Mesothelial cell of epicardium (in vitro differentiated cells): ENCODE measurements around the gene MDM2. TPM values are rescaled to one million over a fixed set of nuclear protein-coding genes. Genes with fewer than 3 reads are reported as not detected.
"Not testable (repeated sequence)": the region's sequence is repeated elsewhere in the genome, so short reads cannot be mapped to it uniquely, and the experiment has no call there.

ENCODE experiments used
- DNase-seq, 2 experiments: peaks; one replicate each; pipeline ENCODE4 v3.0.0; 2021; ENCODE audit warnings: low spot score in 2 of 2; ENCODE audit not compliant: unreplicated experiment in 2 of 2
- H3K27ac Mint-ChIP-seq: 2 replicates; pipeline ENCODE4 v1.8.0; 2021; ENCODE audit warnings: mixed read lengths
- H3K27me3 Mint-ChIP-seq: 2 replicates; pipeline ENCODE4 v1.8.0; 2021; ENCODE audit warnings: low read depth, mixed read lengths
- H3K36me3 Mint-ChIP-seq: 2 replicates; pipeline ENCODE4 v1.8.0; 2021; ENCODE audit warnings: mixed read lengths
- H3K4me1 Mint-ChIP-seq: 2 replicates; pipeline ENCODE4 v1.8.0; 2021; ENCODE audit warnings: mixed read lengths
- H3K4me3 Mint-ChIP-seq: 2 replicates; pipeline ENCODE4 v1.8.0; 2021; ENCODE audit warnings: mild to moderate bottlenecking, moderate library complexity, mixed read lengths
- H3K9me3 Mint-ChIP-seq: 2 replicates; pipeline ENCODE4 v1.8.0; 2021; ENCODE audit warnings: mixed read lengths
- total RNA-seq: library from RNA; stranded (reverse); gene quantifications from 3 replicates; pipeline ENCODE4 v1.2.1, GENCODE V29; 2021
- TF ChIP-seq, protein P1 (sequence below): fragments of 200-600 bp; sonication (generic); IDR thresholded peaks from one replicate; pipeline ENCODE4 v1.5.0; 2021; ENCODE audit warnings: antibody characterized with exemption; ENCODE audit not compliant: unreplicated experiment

Gene MDM2
- total RNA-seq, 1 donor from 2014 or later: 182 TPM

DNA sequence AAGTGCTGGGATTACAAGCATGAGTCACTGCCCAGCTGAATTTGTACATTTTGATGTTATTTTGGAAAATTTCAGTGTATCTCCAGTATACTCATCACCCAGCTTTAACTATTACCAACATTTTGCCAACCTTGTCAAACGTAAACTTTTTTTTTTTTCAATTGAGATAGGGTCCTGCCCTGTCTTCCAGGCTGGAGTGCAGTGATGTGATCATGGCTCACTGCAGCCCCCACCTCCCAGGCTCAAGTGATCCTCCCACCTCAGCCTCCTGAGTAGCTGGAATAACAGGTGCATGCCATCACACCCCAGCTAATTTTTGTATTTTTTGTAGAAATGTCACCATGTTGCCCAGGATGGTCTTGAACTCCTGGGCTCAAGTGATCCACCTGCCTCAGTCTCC lies 29.2 kb downstream of the MDM2 start:
- H3K4me3 Mint-ChIP-seq: no peak overlapping the region
- peaks cover 40% of the 10 kb centered on the region for H3K36me3 Mint-ChIP-seq
- TF ChIP-seq, protein P1, sequence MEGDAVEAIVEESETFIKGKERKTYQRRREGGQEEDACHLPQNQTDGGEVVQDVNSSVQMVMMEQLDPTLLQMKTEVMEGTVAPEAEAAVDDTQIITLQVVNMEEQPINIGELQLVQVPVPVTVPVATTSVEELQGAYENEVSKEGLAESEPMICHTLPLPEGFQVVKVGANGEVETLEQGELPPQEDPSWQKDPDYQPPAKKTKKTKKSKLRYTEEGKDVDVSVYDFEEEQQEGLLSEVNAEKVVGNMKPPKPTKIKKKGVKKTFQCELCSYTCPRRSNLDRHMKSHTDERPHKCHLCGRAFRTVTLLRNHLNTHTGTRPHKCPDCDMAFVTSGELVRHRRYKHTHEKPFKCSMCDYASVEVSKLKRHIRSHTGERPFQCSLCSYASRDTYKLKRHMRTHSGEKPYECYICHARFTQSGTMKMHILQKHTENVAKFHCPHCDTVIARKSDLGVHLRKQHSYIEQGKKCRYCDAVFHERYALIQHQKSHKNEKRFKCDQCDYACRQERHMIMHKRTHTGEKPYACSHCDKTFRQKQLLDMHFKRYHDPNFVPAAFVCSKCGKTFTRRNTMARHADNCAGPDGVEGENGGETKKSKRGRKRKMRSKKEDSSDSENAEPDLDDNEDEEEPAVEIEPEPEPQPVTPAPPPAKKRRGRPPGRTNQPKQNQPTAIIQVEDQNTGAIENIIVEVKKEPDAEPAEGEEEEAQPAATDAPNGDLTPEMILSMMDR: no peak
- no peak for DNase-seq
- no peaks in the 10 kb centered on the region for H3K27me3 Mint-ChIP-seq
- H3K9me3 Mint-ChIP-seq: no peaks in the 10 kb centered on the region
- no peak overlapping the region for H3K27ac Mint-ChIP-seq
- H3K4me1 Mint-ChIP-seq: peaks cover 6% of the 10 kb centered on the region

DNA sequence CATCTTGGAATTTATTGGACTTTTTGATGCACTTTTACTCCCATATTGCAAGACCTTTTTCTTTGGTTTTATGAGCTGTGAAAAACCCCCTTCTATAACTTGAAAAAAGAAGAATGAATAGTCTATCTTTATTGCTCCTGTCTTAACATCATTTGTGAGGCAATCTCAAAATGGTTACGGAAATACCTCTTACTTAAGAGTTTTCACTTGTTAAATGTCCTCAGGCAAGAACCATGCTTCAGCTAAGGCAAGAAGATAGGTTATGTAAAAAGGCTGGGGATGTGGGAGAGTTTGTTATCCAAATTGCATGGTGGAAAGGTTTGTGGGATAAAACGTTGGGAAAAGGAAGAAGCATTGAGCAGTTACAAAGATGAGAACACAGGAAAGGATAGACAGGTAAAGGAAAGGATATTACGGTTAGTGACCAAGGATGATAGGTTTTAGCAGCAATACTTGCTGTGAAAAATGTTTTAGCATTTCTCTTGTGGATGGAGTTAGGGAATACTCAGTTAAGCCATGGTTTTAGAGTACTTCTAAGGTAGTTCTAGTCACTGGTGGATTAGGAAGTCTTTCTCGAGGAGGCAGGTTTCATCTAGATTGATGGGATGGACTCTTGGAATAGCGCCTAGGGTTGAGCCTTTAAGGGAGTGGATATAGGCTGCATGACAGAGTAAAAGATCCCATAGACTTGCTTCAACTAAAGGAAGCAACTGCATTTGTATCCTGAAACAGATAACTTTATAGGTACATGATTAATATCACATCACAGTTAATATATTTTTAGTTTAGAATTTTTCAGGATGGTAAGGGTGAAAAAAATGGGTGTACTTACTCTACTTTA lies 30.3 kb downstream of the MDM2 start:
- no peaks in the 10 kb centered on the region for H3K27me3 Mint-ChIP-seq

DNA sequence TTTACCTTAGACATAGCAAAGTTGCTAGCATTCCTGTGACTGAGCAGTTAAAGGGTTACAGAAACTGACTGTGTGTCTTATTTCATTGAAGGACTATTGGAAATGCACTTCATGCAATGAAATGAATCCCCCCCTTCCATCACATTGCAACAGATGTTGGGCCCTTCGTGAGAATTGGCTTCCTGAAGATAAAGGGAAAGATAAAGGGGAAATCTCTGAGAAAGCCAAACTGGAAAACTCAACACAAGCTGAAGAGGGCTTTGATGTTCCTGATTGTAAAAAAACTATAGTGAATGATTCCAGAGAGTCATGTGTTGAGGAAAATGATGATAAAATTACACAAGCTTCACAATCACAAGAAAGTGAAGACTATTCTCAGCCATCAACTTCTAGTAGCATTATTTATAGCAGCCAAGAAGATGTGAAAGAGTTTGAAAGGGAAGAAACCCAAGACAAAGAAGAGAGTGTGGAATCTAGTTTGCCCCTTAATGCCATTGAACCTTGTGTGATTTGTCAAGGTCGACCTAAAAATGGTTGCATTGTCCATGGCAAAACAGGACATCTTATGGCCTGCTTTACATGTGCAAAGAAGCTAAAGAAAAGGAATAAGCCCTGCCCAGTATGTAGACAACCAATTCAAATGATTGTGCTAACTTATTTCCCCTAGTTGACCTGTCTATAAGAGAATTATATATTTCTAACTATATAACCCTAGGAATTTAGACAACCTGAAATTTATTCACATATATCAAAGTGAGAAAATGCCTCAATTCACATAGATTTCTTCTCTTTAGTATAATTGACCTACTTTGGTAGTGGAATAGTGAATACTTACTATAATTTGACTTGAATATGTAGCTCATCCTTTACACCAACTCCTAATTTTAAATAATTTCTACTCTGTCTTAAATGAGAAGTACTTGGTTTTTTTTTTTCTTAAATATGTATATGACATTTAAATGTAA lies 31.5 kb downstream of the MDM2 start:
- H3K27ac Mint-ChIP-seq: no peak overlapping the region
- H3K4me1 Mint-ChIP-seq: peaks cover 4% of the 10 kb centered on the region
- H3K9me3 Mint-ChIP-seq: no peaks in the 10 kb centered on the region
- DNase-seq: no peak
- H3K27me3 Mint-ChIP-seq: no peaks in the 10 kb centered on the region
- peaks cover 46% of the 10 kb centered on the region for H3K36me3 Mint-ChIP-seq
- TF ChIP-seq, protein P1: no peak
- no peak overlapping the region for H3K4me3 Mint-ChIP-seq

More for the DNA sequence above, 30.3 kb downstream of the MDM2 start:
- Mint-ChIP-seq H3K4me3 (no peak overlapping the region), H3K4me1 (peaks cover 5% of the 10 kb centered on the region), H3K27ac (peak overlapping the region; percentile 58), H3K9me3 (no peaks in the 10 kb centered on the region), H3K36me3 (peaks cover 44% of the 10 kb centered on the region)
- DNase-seq: no peak
- TF ChIP-seq, protein P1: no peak

DNA sequence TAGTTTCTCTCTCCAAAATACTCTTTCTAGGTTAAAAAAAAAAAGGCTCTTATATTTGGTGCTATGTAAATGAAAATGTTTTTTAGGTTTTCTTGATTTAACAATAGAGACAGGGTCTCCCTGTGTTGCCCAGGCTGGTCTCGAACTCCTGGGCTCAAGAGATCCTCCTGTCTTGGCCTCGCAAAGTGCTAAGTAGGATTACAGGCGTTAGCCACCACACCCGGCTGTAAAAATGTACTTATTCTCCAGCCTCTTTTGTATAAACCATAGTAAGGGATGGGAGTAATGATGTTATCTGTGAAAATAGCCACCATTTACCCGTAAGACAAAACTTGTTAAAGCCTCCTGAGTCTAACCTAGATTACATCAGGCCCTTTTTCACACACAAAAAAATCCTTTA lies 33.2 kb downstream of the MDM2 start:
- H3K4me3 Mint-ChIP-seq, H3K27me3 Mint-ChIP-seq, DNase-seq, H3K4me1 Mint-ChIP-seq, H3K27ac Mint-ChIP-seq, H3K9me3 Mint-ChIP-seq: not testable (repeated sequence)
- peaks cover 45% of the 10 kb centered on the region for H3K36me3 Mint-ChIP-seq

DNA sequence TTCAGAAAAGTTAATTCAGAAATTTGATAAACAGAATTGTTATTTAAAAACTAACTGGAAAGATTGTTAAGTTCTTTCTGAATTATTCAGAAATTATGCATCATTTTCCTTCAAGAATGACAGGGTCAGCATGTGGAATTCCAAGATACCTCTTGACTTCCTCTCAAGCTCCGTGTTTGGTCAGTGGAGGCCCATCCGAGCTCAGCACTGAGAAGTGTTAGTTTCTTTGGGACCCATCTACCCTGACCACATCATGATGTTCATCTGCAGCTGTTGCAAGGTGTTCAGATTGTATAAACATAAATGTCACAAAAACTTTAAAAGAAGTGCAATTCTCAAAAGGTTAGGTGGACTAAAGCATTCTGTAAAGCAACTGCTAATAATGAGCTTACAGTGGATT lies 33.7 kb downstream of the MDM2 start:
- no peak for DNase-seq
- Mint-ChIP-seq H3K4me3 (no peak overlapping the region), H3K27me3 (no peaks in the 10 kb centered on the region), H3K27ac (no peak overlapping the region), H3K4me1 (peaks cover 4% of the 10 kb centered on the region), H3K9me3 (no peaks in the 10 kb centered on the region), H3K36me3 (peaks cover 46% of the 10 kb centered on the region)
- TF ChIP-seq, protein P1: no peak

DNA sequence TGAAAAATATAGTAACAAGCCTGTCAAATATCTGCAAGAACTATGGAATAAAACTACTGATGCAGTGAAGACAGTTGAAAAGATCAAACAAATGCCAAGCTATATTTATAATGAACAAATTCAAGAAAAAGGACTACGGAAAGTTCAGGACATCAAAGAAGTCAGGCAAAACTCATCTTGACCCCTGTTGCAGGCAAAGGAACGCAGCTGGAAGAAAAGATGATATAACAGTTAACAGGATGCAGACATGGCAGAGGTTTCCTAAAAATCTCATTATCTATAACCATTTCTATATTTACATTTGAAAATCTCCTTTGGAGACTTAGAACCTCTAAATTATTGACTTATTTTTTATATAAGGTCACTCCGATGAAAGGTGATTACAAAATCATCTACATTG lies 34.1 kb downstream of the MDM2 start:
- Mint-ChIP-seq H3K27ac (no peak overlapping the region), H3K4me3 (no peak overlapping the region), H3K36me3 (peaks cover 46% of the 10 kb centered on the region), H3K9me3 (no peaks in the 10 kb centered on the region), H3K27me3 (no peaks in the 10 kb centered on the region), H3K4me1 (peaks cover 4% of the 10 kb centered on the region)
- DNase-seq: no peak
- TF ChIP-seq, protein P1: no peak
